Myocyte (in vitro differentiated cells): ENCODE data around the gene CCDC70. TPM values are rescaled to one million over a fixed set of nuclear protein-coding genes. Genes with fewer than 3 reads are reported as not detected.

Experiments
- DNase-seq: peaks from one replicate; pipeline ENCODE4 v3.0.0-alpha.2; 2012; ENCODE audit warnings: low read depth
- total RNA-seq: library from RNA; depleted of rRNA; stranded (reverse); fragments of >200 nt; gene quantifications from 2 replicates; pipeline ENCODE4 v1.2.3, GENCODE V29; 2014

Gene CCDC70
- total RNA-seq, 1 donor from 2014 or later, result not detected

DNA sequence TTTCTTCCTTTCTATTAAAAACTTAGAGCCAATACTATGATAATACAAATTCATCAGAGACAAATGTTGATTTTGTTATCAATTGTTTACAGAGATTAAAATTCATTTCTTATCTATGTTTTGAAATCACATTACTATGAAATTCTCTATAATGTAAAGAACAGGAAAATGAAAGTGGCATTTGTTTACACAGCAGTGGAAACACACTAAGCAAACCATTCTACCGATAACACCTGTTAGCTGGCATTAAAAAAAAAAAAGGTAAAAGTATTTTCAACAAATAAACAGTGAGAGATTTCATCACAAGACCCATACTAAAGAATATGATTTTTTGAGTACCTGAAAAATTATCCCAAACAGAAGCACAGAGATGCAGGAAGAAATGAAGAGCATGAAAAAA is 4.8 kb upstream of the CCDC70 start:
- no peak for DNase-seq

DNA sequence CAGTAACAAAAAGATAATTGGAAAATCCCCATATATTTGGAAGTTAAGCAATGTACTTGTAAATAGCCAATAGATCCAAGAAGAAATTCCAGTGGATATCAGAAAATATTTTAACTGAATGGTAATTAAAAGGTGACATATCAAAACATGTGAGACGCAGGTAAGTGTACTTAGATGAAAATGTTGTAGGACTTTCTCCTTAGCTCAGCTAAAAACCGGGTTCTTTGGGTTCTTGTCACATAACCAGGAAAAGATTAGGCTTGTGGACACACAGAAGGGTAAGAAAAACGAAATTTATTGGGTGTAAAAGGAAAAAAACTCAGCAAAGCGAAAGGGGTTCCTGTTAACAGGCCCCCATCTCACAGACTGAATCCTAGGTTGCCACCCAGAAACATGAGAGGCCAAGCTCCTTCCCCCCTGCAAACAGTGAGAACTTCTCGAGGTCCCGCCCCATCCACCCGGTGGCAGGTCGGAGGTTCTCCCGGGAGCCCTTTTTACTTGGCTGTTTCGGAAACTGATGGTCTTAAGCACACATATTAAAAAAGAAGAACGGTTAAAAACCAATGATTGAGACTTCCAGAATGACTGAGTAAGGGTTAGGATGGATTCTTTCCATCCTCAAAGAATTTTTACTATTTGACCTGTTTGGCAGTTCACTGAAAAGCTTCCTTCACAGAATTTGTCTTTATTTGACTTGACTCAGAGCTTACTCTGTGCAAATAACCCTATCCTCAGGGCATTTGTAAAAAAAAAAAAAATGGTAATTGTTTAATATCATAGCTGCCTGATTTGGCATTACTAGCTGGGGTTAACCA is 3.1 kb upstream of the CCDC70 start:
- DNase-seq, result no peak

DNA sequence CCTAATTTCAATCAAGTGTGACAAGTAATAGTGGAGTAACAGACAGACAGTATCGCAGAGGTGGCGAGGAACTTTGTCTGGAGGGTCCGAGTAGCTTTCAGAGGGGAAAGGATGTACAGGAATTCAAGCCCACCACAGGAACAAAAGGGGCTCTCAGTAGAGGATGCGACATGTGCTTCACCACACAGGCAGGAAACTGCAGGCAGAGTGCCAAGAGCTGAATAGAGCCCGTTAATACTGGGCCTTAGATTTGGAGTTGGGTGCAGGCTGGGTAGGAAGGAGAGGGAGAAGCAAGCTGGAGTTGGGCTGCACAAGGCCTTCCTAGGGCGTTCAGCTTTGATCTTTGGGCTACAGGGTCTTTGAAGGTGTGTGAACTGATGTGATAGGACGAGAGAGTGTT is 1.2 kb downstream of the CCDC70 start:
- DNase-seq, result no peak

DNA sequence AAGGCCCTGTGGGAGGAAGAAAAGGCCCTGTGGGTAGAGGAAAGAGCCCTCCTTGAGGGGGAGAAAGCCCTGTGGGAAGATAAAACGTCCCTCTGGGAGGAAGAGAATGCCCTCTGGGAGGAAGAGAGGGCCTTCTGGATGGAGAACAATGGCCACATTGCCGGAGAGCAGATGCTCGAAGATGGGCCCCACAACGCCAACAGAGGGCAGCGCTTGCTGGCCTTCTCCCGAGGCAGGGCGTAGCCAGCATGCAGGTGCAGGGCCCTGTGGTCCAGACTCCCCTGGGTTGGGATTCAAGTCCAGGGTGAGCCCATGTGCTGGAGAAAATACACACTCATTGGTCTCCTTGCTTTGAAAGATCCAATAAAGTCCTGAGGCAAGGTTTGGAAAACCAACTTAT is 4.1 kb downstream of the CCDC70 start:
- no peak for DNase-seq

DNA sequence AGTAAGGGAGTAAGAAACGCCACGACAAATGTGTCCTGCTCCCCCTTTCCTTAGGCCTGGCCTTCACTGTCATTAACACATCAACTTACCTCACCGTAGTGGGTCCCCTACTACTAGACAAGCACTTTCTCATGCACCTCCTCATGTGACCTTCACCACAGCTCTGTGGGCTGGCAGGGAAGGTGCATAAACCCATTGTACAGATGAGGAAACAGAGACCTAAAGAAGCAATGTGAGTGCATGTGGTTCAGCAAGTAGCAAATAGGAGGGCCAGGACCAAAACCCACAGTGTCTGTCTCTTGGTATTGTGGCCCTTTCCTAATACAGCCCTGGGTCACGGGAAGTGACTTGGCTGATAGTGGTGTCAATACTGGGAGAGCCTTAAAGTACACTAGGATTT is 5.3 kb downstream of the CCDC70 start:
- DNase-seq, result no peak

DNA sequence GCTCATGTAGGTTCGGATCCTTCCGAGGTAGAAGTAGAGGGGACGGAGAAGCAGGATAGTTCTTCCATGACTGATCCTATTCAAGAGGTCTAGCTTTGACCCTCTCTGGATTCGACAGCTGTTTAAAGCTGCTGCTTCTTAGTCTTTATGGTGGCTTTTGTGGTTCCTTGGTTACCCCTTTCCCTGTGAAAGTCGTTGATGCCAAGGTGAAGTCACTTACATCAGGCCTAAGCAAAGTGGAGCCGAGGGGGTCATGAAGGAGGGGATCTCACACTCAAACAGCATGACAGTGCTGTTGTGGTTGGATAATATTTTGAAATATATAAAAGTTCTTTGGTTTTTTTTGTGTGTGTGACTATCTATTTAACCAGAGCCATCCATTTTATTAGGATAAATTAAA is 8.1 kb downstream of the CCDC70 start:
- DNase-seq, result peak; percentile 26

DNA sequence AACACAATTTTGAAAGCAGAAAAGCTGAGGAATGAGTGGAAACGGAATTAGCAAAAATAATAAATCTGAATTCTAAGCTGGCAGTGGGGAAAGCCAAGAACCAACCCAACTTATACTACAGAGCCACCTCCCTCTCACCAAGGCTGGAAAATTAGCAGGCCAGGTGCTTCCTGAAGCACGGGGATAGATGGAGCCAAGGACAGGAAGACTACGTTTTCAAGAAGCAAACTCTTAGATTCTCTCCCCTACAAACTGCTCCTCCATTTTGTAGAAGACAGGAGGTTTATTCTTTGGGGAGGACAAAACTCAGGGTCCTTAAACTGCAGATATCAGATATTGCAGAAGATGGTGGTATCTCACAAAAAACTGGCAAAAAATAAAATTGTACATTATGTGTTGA is 8.8 kb downstream of the CCDC70 start:
- no peak for DNase-seq

DNA sequence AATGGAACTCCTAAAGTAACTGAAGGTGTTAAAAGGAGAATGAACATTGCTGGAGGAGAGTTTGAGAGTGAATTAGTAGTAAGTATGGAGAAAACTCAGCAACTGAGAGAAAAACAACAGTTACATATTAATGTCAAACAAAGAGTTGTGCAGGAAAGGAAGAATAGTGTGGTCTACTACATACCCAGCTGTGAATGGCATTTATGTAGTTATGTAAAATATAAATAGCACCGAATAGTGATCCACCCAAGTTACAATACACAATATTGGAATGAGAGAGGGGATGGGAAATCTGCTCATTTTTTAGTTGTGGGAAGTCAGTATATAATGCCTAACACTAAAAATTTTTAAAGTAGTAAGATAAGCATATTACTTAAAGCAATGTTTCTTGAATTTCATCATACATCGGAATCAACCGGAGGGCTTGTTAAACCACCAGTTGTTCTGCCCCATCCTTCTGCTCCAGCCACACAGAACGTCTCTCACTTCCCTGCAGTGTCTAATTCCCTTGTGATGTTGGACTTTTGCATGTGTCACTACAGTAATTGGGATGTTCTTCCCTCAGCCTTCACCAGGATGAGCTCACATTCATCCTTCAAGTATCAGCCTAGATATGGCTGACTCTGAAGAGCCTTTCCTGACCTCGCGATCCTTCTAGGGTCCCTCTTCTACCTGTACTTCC is 11.5 kb downstream of the CCDC70 start:
- peak; percentile 17 for DNase-seq

DNA sequence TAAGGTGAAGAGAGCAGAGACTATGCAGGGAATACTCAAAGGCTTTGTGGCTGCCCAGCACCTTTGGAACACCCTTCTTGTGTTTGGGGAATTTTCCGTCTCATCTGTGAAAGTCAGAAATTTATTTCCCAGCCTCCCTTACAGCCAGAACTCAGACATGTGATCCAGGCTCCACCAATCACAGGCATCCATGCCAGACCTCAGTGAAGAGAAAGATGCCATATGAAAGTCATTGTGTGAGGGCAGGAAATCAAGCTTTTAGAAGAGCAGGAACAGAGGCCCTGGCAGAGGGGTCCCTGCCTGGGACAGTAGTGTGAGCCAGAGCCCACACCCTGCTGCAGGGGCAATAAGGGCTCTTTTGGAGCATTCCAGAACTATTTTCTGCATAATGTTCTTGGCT is 12.1 kb downstream of the CCDC70 start:
- no peak for DNase-seq

DNA sequence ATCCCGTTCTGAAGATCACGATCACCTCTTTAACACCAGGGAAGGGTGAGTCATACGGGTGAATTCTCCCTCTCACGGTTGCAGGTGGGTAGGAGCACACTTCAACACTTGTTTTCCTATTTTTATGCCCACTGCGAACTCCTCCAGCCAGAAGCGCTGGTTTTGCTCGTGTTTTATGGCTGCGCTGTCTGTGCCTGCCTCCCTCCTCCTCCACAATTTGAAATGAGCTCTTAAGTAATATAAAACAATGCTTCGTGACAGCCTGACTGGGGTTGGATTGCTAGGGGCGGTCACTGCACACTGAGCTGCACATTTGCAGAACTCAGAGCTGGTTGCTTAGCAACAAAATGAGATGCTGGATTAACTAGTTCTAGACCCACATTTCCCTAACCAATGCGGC is 12.9 kb downstream of the CCDC70 start:
- no peak for DNase-seq

DNA sequence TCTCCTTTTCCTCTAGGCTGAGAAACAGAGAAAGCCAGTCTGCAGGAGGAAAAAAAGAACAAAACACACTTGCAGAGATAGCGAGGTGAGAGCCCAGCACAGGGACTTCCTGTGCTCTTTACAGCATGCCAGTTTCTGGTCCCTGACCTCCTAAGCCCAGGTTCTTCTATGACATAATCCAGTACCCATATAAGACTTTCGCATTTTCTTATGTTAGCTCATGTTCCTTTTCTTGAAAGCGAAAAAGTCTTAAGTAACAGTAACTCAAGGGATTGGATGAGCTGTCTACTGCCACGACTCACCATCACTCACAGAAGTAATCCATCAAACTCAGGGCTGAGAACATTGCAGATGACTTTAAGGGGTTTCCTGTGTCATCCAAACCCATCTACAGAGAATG is 17.4 kb downstream of the CCDC70 start:
- DNase-seq, result no peak

DNA sequence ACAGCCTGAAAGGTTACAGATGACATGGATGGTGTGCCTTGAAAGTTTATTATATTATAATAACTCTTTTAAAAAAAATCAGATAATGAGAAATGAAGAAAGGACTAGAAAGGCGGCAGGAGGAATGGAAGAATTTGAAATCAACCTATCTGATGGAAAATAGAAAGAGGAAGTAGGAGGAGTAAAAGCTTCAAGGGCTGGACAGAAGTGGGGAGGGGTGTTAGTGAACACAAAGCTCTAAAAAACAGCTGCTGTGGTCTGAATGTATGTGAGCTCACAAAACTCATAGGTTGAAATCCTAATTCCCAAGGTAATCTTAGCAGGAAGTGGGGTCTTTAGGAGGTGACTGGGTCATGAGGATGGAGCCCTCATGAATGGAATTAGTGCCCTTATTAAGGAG is 19.5 kb downstream of the CCDC70 start:
- DNase-seq, result no peak

DNA sequence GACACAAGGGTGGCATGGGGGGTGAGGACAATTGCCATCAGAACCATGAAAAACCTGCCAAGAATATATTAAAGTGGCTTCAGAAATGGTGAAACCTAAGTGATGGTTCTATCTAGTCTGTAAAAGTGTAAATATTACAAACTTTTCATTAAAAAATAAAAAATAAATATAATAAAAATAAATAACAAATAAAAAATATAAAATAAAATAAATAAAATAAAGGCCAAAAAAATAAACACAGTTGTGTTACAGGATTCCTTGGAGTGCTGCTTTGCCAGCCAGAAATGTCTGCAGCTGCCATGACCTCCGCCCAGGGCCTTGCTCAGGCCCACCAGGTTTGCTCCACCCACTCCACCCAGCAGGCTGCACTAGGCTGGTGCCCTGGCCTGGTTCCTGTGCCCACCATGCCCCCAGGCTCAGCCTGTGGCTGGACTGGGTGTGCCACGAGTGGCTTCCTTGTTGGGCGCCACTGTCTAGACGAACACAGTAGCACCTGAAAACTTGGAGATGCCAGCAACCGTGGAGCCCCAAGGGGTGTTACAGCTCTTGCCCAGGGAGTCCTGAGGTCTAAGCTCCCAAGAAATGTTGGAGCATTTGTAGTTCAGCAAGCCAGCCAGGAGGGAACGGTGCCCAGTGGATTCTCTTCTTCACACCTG is 20.9 kb downstream of the CCDC70 start:
- no peak for DNase-seq

DNA sequence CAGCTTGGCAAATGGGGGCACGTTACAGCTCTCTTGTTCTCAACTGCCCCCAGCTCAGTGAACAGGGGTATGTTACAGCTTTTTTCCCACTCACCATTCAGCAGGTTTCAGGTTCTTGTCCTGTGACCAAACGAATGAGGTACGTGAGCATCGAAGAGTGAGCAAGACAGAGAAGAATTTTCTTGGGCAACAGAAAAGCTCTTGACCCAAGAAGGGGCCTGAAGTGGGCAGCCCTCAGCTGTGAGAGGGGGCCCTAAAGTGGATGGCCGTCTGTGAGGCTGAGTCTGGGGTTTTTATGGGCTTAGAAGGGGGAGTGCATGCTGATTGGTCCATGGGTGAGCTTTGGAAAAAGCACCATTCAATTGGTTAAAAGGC is 21.4 kb downstream of the CCDC70 start:
- DNase-seq, result no peak

DNA sequence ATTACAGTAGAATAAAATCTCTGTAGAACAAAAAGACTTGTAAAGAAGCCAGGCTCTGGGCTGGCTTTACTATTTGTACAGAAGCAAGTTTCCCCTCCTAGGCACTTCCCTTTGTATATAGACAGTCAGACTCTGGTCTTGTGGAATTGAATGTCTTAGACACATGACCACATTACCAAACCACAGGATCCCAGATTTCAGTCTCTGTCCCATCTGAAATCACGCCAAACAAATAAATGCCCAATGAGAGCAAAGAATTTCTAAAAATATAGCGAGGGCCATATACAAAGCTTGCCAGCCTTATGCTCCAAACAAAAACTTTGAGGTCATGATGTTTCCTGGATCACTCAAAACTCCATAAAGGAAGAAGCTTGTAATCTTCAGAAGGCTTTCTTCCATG is 23.9 kb downstream of the CCDC70 start:
- DNase-seq, result peak; percentile 16

DNA sequence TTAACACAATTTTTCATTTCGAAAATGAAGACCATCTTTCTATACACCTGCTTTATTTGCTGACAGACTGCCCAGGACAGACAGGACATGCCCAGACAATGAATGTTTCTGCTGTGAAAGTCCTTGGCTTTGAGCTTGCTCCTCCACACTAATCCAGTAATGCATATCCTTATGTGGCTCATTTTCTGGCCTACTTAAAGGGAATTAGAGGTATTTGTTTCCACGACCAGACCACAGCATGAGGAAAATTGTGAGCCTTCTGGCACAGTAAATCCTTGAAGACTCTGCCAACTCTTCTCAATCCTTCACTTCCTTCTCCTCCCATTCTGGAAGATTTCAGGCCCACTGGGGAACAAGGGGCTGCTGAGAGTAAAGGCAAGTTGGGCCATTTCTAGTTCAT is 25.7 kb downstream of the CCDC70 start:
- no peak for DNase-seq

DNA sequence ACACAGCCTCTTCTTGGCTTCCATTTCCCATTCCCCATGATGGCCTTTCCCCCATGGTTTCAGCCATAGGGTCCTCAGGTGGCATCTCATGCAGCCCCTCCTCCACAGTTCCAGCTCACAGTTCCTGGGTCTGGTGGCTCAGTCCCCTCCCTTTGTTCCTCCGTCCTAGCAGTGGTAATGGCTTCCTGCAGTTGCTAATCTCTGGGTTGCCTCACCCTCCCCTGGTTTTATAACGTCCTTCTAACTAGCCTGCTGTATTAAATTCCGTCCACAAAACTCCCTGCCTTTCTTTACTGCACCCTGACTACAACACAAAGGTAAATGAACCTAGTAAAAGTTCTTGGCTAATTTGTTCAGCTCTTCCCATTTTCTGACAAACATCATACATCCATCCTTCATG is 30.9 kb downstream of the CCDC70 start:
- no peak for DNase-seq

DNA sequence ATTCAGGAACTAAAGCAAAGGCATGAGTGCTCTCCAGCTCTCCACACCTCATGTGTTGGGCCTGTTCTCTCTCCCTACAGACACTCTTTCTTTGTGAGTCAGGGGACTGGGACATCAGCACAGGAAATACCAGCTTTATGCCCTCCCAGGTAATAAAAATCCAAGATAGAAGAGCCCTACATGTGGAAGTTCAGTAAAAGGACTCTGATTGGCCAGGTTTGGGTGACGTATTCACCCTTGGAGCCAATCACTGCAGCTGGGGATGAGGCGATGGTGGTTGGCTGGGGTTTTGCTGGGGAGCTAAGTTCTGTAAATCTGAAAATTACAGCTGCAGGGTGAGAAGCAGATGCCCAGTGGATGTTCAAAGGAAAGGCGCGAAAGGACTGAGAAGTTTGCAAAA is 32.5 kb downstream of the CCDC70 start:
- DNase-seq, result peak; percentile 12

DNA sequence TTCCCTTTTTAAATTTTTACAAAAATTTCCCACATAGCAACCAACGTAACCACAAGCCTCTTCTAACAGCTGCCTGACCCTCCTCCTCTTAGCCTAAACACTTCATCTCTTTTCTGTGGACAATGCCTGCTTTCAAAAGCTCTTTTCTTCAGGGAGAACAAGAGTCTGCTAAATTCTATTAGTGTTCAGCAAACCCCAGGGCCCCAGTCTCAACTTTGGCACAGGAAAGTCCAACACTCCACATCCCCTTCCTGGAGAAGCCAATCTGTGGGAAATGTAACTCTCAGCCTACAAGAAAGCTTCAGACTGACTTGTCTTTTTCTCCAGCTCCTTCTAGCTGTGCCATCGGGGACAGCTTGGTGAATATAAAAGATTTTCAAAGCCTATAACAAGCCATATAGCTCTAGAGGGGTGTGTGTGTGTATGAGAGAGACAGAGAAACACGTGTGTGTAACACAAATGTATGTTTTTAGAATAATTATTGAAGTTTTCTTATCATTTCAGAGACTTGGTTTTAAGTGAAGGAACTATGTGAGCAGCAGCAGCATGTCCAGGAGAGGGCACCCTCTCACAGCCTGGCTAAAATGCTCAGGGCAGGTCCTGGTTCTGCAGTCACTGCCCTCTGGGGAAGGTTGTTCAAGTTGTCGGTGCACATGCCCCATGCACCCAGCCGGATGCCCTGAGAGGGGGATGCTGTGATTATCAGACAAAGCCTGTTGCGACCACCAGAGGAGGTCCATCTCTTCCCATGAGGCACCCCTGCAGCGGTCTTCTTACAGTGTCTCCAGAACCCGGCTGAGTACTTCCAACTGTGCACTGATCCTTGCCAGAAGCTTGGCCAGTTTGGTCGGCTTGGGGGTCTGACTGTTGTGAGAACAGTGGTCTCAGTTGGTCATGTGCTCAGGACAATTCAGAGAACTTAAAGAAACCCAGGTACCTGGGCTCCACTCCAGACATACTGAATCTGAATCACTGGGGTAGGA is 34.4 kb downstream of the CCDC70 start:
- DNase-seq, result peak; percentile 68

DNA sequence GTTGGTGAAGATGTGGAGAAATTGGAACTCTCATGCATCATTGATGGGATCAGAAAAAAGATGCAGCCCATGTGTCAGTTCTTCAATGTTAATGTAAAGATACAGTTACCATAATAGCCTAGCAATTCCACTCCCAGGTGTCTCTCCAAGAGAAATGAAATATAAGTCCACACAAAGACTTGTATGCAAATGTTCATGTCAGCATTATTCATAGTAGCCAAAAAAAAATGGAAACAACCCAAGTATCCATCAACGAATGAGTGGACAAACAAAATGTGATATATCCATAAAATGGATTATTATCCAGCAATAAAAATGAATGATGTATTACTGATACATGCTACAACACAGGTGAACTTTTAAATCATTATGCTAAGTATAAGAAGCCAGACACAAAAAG is 38.7 kb downstream of the CCDC70 start:
- no peak for DNase-seq

DNA sequence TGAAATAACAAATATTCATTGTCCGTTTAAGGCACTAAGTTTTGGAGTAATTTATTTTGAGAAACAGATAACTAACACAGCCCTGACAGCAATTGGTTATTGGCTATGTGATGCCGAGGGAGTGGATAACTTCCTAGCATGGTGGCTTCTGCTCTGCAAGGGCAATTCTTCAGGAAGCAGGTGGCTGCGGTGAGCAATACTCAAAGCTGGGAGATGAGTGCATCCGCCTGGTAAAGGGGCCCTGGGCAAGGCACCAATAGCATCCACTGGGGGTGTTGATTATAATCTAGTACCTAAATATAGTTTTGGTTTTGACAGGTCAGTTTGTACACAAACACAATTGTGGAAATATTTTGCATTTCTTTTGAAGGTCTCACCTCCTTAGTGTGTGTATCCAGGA is 41.0 kb downstream of the CCDC70 start:
- peak; percentile 6 for DNase-seq
